Measurements from ENCODE around the gene NDUFS7. TPM values are rescaled to one million over a fixed set of nuclear protein-coding genes. Genes with fewer than 3 reads are reported as not detected.

The NDUFS7 gene
- total RNA-seq, 1 donor from 2014 or later: 55.9 TPM

- Mint-ChIP-seq H3K4me1 (peaks cover 6% of the 10 kb centered on the region), H3K27ac (no peak overlapping the region), H3K4me3 (no peak overlapping the region), H3K27me3 (ENCODE audit: low read depth) (no peaks in the 10 kb centered on the region), H3K9me3 (no peaks in the 10 kb centered on the region), H3K36me3 (peaks cover 13% of the 10 kb centered on the region)
- no peak for DNase-seq (ENCODE audit: low spot score in 2 of 2, unreplicated experiment in 2 of 2)
- TF ChIP-seq CTCF (IDR thresholded peaks at IDR 0.05; ENCODE audit: unreplicated experiment): no peak
Observed at GRCh38 chr19:1427221-1427920, 43.7 kb downstream of the NDUFS7 start.

DNA sequence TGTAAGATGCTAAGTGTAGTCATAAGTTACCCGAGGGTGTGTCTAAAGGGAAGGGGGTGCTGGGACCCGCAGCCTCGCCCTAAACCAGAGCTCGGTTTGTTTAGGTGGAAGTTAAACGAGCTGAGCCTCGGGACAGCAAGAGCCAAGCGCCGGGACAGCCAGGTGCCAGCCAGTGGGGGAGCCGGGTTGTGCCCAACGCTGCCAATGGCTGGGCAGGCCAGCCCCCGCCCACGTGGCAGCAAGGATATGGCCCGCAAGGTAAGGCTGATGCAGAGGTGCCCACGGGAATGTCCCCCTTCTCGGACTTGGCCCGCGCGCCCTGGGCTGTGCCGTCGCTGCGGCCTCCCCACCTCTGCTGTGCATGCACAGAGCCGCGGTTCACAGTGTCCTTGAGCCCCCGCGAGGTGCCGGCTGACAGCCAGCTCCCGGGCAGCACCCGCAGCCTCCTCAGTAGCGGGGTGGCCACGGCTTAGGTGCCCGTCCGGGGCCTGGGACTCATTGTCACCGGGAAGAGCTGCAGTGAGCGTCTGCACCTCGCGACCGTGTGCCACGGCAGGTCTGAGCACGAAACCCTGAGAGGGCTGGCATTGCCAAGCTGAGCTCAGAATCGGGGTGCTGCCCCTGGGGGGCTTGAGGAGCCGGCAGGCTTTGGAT is 45.2 kb downstream of the NDUFS7 start:
- TF ChIP-seq CTCF (IDR thresholded peaks at IDR 0.05; ENCODE audit: unreplicated experiment): no peak
- DNase-seq (ENCODE audit: low spot score in 2 of 2, unreplicated experiment in 2 of 2): no peak
- Mint-ChIP-seq H3K9me3 (no peaks in the 10 kb centered on the region), H3K27me3 (ENCODE audit: low read depth) (no peaks in the 10 kb centered on the region), H3K36me3 (peaks cover 7% of the 10 kb centered on the region), H3K27ac (no peak overlapping the region), H3K4me3 (no peak overlapping the region), H3K4me1 (peaks cover 4% of the 10 kb centered on the region)

DNA sequence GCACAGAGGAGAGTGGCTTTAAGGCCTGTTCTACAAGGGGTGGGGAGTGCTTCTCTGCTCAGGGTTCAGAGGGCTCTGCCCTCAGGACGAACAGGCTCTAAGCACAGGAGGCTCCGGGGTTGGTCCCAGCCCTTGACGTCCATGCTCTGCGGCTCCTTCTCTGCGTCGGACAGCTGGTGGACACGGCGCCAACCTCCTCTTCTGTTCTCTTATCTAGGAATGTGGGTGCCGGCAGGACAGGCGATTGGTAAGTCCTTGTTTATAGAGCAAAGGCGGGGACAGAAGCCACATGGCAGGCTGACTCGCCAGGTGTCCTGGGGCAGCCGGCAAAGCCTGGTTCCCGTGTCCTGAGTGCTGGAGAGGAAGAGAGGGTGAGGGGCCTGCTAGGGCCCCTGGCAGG is 46.0 kb downstream of the NDUFS7 start:
- peaks cover 4% of the 10 kb centered on the region for H3K4me1 Mint-ChIP-seq
- peaks cover 7% of the 10 kb centered on the region for H3K36me3 Mint-ChIP-seq
- no peak overlapping the region for H3K27ac Mint-ChIP-seq
- H3K4me3 Mint-ChIP-seq: no peak overlapping the region
- H3K27me3 Mint-ChIP-seq (ENCODE audit: low read depth): no peaks in the 10 kb centered on the region
- H3K9me3 Mint-ChIP-seq: no peaks in the 10 kb centered on the region
- DNase-seq (ENCODE audit: low spot score in 2 of 2, unreplicated experiment in 2 of 2): no peak
- TF ChIP-seq CTCF (IDR thresholded peaks at IDR 0.05; ENCODE audit: unreplicated experiment): no peak

DNA sequence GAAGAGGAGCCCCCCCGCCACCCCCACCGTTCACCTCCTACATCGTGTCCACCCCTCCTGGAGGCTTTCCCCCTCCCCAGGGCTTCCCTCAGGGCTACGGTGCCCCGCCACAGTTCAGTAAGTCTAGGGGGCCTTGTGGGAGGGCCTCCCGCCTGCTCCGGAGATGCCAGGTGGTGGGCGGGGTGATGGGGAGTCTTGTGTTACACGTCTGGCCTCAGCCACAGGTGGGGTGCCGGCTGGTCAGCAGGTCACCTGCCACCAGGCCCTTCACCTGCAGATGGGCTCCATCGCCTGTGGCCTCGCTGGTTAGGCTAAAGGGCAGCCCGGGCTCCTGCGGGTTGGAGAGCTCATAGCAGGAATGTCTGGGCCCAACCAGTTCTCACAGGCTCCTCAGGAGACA is 46.5 kb downstream of the NDUFS7 start:
- no peak for TF ChIP-seq CTCF (IDR thresholded peaks at IDR 0.05; ENCODE audit: unreplicated experiment)
- Mint-ChIP-seq H3K36me3 (peaks cover 5% of the 10 kb centered on the region), H3K27me3 (ENCODE audit: low read depth) (no peaks in the 10 kb centered on the region)

GRCh38 chr19:1431759-1432506 is 48.2 kb downstream of the NDUFS7 start:
- Mint-ChIP-seq H3K27ac (no peak overlapping the region), H3K27me3 (ENCODE audit: low read depth) (no peaks in the 10 kb centered on the region), H3K9me3 (no peaks in the 10 kb centered on the region), H3K36me3 (peaks cover 7% of the 10 kb centered on the region), H3K4me1 (no peaks in the 10 kb centered on the region), H3K4me3 (no peak overlapping the region)
- DNase-seq (ENCODE audit: low spot score in 2 of 2, unreplicated experiment in 2 of 2): no peak
- TF ChIP-seq CTCF (IDR thresholded peaks at IDR 0.05; ENCODE audit: unreplicated experiment): no peak

More for the DNA sequence above, 46.5 kb downstream of the NDUFS7 start:
- Mint-ChIP-seq H3K4me1 (no peaks in the 10 kb centered on the region), H3K4me3 (no peak overlapping the region), H3K27ac (no peak overlapping the region), H3K9me3 (no peaks in the 10 kb centered on the region)
- DNase-seq (ENCODE audit: low spot score in 2 of 2, unreplicated experiment in 2 of 2): no peak
